Measurements from ENCODE around the gene PDPK1. TPM values are rescaled to one million over a fixed set of nuclear protein-coding genes. Genes with fewer than 3 reads are reported as not detected.

PDPK1 gene
- total RNA-seq, 1 experiment from 2014 or later = 31.6 TPM

GRCh38 chr16:2495041-2495440, 42.8 kb upstream of the PDPK1 start:
- no peaks in the 10 kb centered on the region for H3K9me3 ChIP-seq (ENCODE audit: low read depth, low read length, poor library complexity, severe bottlenecking)
- TF ChIP-seq, protein P1, sequence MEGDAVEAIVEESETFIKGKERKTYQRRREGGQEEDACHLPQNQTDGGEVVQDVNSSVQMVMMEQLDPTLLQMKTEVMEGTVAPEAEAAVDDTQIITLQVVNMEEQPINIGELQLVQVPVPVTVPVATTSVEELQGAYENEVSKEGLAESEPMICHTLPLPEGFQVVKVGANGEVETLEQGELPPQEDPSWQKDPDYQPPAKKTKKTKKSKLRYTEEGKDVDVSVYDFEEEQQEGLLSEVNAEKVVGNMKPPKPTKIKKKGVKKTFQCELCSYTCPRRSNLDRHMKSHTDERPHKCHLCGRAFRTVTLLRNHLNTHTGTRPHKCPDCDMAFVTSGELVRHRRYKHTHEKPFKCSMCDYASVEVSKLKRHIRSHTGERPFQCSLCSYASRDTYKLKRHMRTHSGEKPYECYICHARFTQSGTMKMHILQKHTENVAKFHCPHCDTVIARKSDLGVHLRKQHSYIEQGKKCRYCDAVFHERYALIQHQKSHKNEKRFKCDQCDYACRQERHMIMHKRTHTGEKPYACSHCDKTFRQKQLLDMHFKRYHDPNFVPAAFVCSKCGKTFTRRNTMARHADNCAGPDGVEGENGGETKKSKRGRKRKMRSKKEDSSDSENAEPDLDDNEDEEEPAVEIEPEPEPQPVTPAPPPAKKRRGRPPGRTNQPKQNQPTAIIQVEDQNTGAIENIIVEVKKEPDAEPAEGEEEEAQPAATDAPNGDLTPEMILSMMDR (conservative IDR thresholded peaks at IDR 0.05; ENCODE audit: low read depth, low read length) = no peak
- no peak for TF ChIP-seq EZH2 (IDR thresholded peaks at IDR 0.05; ENCODE audit: borderline replicate concordance, low read depth, low read length, poor library complexity, severe bottlenecking)
- DNase-seq (ENCODE audit: low spot score) = no peak
- no peak overlapping the region for H3K4me3 ChIP-seq (ENCODE audit: low read depth, low read length, poor library complexity, severe bottlenecking)
- ChIA-PET CTCF (no interaction called here), POLR2A (ENCODE audit: low non-redundant PET) (no interaction called here)
- BruUV-seq (replicated peaks) = no TSS peak
- H3K27ac ChIP-seq (ENCODE audit: low read depth, low read length, poor library complexity, severe bottlenecking) = no peak overlapping the region
- intact Hi-C loops (cut with micrococcal nuclease; ENCODE audit: unreplicated experiment) = no loop called here
- H3K36me3 ChIP-seq (ENCODE audit: insufficient read depth, low read length, poor library complexity, severe bottlenecking) = no peaks in the 10 kb centered on the region
- no peaks in the 10 kb centered on the region for H3K27me3 ChIP-seq (replicated peaks; ENCODE audit: insufficient read depth, low read depth, low read length, poor library complexity)
- H3K4me1 ChIP-seq (ENCODE audit: insufficient read depth, low read length, poor library complexity, severe bottlenecking) = no peaks in the 10 kb centered on the region

DNA sequence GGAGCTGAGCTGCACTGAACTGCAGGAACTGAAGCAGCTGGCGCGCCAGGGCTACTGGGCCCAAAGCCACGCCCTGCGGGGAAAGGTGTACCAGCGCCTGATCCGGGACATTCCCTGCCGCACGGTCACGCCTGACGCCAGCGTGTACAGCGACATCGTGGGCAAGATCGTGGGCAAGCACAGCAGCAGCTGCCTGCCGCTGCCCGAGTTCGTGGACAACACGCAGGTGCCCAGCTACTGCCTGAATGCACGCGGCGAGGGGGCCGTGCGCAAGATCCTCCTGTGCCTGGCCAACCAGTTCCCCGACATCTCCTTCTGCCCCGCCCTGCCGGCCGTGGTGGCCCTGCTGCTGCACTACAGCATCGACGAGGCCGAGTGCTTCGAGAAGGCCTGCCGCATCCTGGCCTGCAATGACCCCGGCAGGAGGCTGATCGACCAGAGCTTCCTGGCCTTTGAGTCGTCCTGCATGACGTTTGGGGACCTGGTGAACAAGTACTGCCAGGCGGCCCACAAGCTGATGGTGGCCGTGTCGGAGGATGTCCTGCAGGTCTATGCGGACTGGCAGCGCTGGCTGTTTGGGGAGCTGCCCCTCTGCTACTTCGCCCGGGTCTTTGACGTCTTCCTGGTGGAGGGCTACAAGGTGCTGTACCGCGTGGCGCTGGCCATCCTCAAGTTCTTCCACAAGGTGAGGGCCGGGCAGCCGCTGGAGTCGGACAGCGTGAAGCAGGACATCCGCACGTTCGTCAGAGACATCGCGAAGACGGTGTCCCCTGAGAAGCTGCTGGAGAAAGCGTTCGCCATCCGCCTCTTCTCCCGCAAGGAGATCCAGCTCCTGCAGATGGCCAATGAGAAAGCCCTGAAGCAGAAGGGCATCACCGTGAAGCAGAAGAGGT, 41.4 kb upstream of the PDPK1 start:
- ChIA-PET POLR2A (ENCODE audit: low non-redundant PET) (no interaction called here), CTCF (no interaction called here)
- Histone ChIP-seq H3K27me3 (replicated peaks; ENCODE audit: insufficient read depth, low read depth, low read length, poor library complexity) (no peaks in the 10 kb centered on the region), H3K27ac (ENCODE audit: low read depth, low read length, poor library complexity, severe bottlenecking) (no peak overlapping the region), H3K4me3 (ENCODE audit: low read depth, low read length, poor library complexity, severe bottlenecking) (no peak overlapping the region), H3K4me1 (ENCODE audit: insufficient read depth, low read length, poor library complexity, severe bottlenecking) (peaks cover 5% of the 10 kb centered on the region), H3K9me3 (ENCODE audit: low read depth, low read length, poor library complexity, severe bottlenecking) (no peaks in the 10 kb centered on the region), H3K36me3 (ENCODE audit: insufficient read depth, low read length, poor library complexity, severe bottlenecking) (no peaks in the 10 kb centered on the region)
- BruUV-seq (replicated peaks) = no TSS peak
- no peak for TF ChIP-seq EZH2 (IDR thresholded peaks at IDR 0.05; ENCODE audit: borderline replicate concordance, low read depth, low read length, poor library complexity, severe bottlenecking)
- TF ChIP-seq, protein P1 (conservative IDR thresholded peaks at IDR 0.05; ENCODE audit: low read depth, low read length) = no peak
- intact Hi-C loops (cut with micrococcal nuclease; ENCODE audit: unreplicated experiment) = no loop called here
- no peak for DNase-seq (ENCODE audit: low spot score)

- intact Hi-C loops (cut with micrococcal nuclease; ENCODE audit: unreplicated experiment) = no loop called here
- TF ChIP-seq EZH2 (IDR thresholded peaks at IDR 0.05; ENCODE audit: borderline replicate concordance, low read depth, low read length, poor library complexity, severe bottlenecking) = no peak
- TF ChIP-seq, protein P1 (conservative IDR thresholded peaks at IDR 0.05; ENCODE audit: low read depth, low read length) = no peak
- no peak for DNase-seq (ENCODE audit: low spot score)
- no peaks in the 10 kb centered on the region for H3K9me3 ChIP-seq (ENCODE audit: low read depth, low read length, poor library complexity, severe bottlenecking)
- ChIA-PET POLR2A (ENCODE audit: low non-redundant PET) (no interaction called here), CTCF (no interaction called here)
- H3K27me3 ChIP-seq (replicated peaks; ENCODE audit: insufficient read depth, low read depth, low read length, poor library complexity) = no peaks in the 10 kb centered on the region
- peaks cover 4% of the 10 kb centered on the region for H3K36me3 ChIP-seq (ENCODE audit: insufficient read depth, low read length, poor library complexity, severe bottlenecking)
- H3K27ac ChIP-seq (ENCODE audit: low read depth, low read length, poor library complexity, severe bottlenecking) = no peak overlapping the region
- H3K4me1 ChIP-seq (ENCODE audit: insufficient read depth, low read length, poor library complexity, severe bottlenecking) = peaks cover 5% of the 10 kb centered on the region
- BruUV-seq (replicated peaks) = no TSS peak
- no peak overlapping the region for H3K4me3 ChIP-seq (ENCODE audit: low read depth, low read length, poor library complexity, severe bottlenecking)
Measured at GRCh38 chr16:2497116-2497630, 40.6 kb upstream of the PDPK1 start.
